SK-N-SH (cell line): ENCODE results near the gene GSTO1. TPM values are rescaled to one million over a fixed set of nuclear protein-coding genes. Genes with fewer than 3 reads are reported as not detected.
A peak's percentile ranks its signal among the peaks of the same experiment; 100 is the strongest.

Experiments
- CTCF ChIA-PET: fragments of 300-600, 350-600 bp; formaldehyde crosslinking; extraction: SDS; loops from one replicate; lab custom pipeline; 2021; lab: Yijun Ruan, JAX
- POLR2A ChIA-PET: fragments of 350-600 bp; sonication (Branson Sonifier 250); formaldehyde crosslinking; extraction: SDS; loops from one replicate; lab custom pipeline; 2020; ENCODE audit warnings: antibody characterized with exemption, inconsistent platforms; lab: Yijun Ruan, JAX
- DNase-seq: peaks from one replicate; pipeline ENCODE4 v3.0.0; 2012
- H2AFZ ChIP-seq: fragments of 200-600 bp; sonication (generic); 2 replicates; pipeline ENCODE4 v1.8.1; 2016; ENCODE audit warnings: antibody characterized with exemption, mild to moderate bottlenecking, low read depth
- H3F3A ChIP-seq: fragments of 200-600 bp; sonication (generic); replicated peaks from 2 replicates; pipeline ENCODE3; 2016; ENCODE audit warnings: antibody characterized with exemption, mild to moderate bottlenecking; ENCODE audit not compliant: insufficient read depth
- H3K27ac ChIP-seq, 2 experiments: fragments of 200-500 bp in 1 of 2; fragments of 200-600 bp in 1 of 2; sonication (Bioruptor generic) in 1 of 2; sonication (generic), shearing (Covaris generic) in 1 of 2; 2 replicates each; pipeline versions ENCODE4 v1.5.1 to v1.6.1; 2014 to 2016; ENCODE audit warnings: low read depth in 2 of 2, inconsistent platforms in 1 of 2, low read length in 1 of 2, mild to moderate bottlenecking in 1 of 2, mixed read lengths in 1 of 2
- H3K27me3 ChIP-seq: fragments of 200-600 bp; sonication (generic), shearing (Covaris generic); 2 replicates; pipeline ENCODE4 v1.6.1; 2016; ENCODE audit warnings: mixed run types; ENCODE audit not compliant: insufficient read depth
- H3K36me3 ChIP-seq, 2 experiments: fragments of 200-500 bp in 1 of 2; fragments of 200-600 bp in 1 of 2; sonication (Bioruptor generic) in 1 of 2; sonication (generic) in 1 of 2; replicated peaks in 1 of 2; 2 replicates each; pipeline versions ENCODE3 to v1.5.1; 2014 to 2016; ENCODE audit warnings: low read length in 1 of 2, mild to moderate bottlenecking in 1 of 2; ENCODE audit not compliant: insufficient read depth in 2 of 2, control insufficient read depth in 1 of 2
- H3K4me1 ChIP-seq, 2 experiments: fragments of 200-500 bp in 1 of 2; fragments of 200-600 bp in 1 of 2; sonication (Bioruptor generic) in 1 of 2; sonication (generic), shearing (Covaris generic) in 1 of 2; 2 replicates each; pipeline versions ENCODE4 v1.5.1 to v1.6.1; 2014 to 2016; ENCODE audit warnings: low read depth in 1 of 2, low read length in 1 of 2, mixed run types in 1 of 2; ENCODE audit not compliant: insufficient read depth in 2 of 2, control insufficient read depth in 1 of 2
- H3K4me2 ChIP-seq: fragments of 200-600 bp; sonication (generic), shearing (Covaris generic); 2 replicates; pipeline ENCODE4 v1.6.1; 2017; ENCODE audit warnings: mixed run types
- H3K4me3 ChIP-seq, 2 experiments: fragments of 200-500 bp in 1 of 2; fragments of 200-600 bp in 1 of 2; sonication (Bioruptor generic) in 1 of 2; sonication (generic), shearing (Covaris generic) in 1 of 2; 2 replicates each; pipeline versions ENCODE4 v1.5.1 to v1.8.1; 2014 to 2016; ENCODE audit warnings: low read depth in 2 of 2, inconsistent platforms in 1 of 2, low read length in 1 of 2, mild to moderate bottlenecking in 1 of 2, mixed read lengths in 1 of 2, moderate library complexity in 1 of 2
- H3K79me2 ChIP-seq: fragments of 200-600 bp; sonication (generic); 2 replicates; pipeline ENCODE4 v1.8.1; 2017; ENCODE audit warnings: mild to moderate bottlenecking; ENCODE audit not compliant: insufficient read depth
- H3K9ac ChIP-seq: fragments of 200-600 bp; sonication (generic); 2 replicates; pipeline ENCODE4 v1.6.1; 2017; ENCODE audit warnings: mixed run types
- H3K9me2 ChIP-seq: fragments of 200-600 bp; sonication (generic); 2 replicates; pipeline ENCODE4 v1.6.1; 2017; ENCODE audit warnings: mixed run types
- H3K9me3 ChIP-seq: fragments of 200-600 bp; sonication (generic); 2 replicates; pipeline ENCODE4 v1.6.1; 2017; ENCODE audit warnings: mixed run types, mild to moderate bottlenecking, moderate library complexity
- H4K20me1 ChIP-seq: fragments of 200-600 bp; sonication (generic); 2 replicates; pipeline ENCODE4 v1.6.1; 2017; ENCODE audit warnings: mild to moderate bottlenecking, mixed run types; ENCODE audit not compliant: insufficient read depth
- FOSL2 ChIP-seq: IDR thresholded peaks from 2 replicates; pipeline ENCODE4 v1.4.0; 2012; ENCODE audit warnings: low read depth, mild to moderate bottlenecking, moderate library complexity, borderline replicate concordance
- GABPA ChIP-seq: IDR thresholded peaks from 2 replicates; pipeline ENCODE4 v1.4.0; 2012; ENCODE audit warnings: low read depth, mild to moderate bottlenecking
- IRF3 ChIP-seq: fragments of 150-350 bp; IDR thresholded peaks from 2 replicates; pipeline ENCODE4 v1.6.1; 2016; ENCODE audit warnings: mild to moderate bottlenecking, low read depth, low read length
- NRF1 ChIP-seq: IDR thresholded peaks from 2 replicates; pipeline ENCODE4 v1.6.1; 2012; ENCODE audit warnings: low read depth, mild to moderate bottlenecking, low read length
- POLR2AphosphoS5 ChIP-seq: IDR thresholded peaks from 2 replicates; pipeline ENCODE4 v1.6.1; 2012; ENCODE audit warnings: low read depth, low read length
- REST ChIP-seq: IDR thresholded peaks from 2 replicates; pipeline ENCODE4 v1.6.1; 2012; ENCODE audit warnings: mild to moderate bottlenecking, low read depth, low read length, moderate library complexity
- SMC3 ChIP-seq: IDR thresholded peaks from 2 replicates; pipeline ENCODE4 v1.6.1; 2012; ENCODE audit warnings: low read depth, low read length, improper control_type of control experiment
- YY1 ChIP-seq: IDR thresholded peaks from 2 replicates; pipeline ENCODE4 v1.4.0; 2012; ENCODE audit warnings: low read depth, mild to moderate bottlenecking
- WGBS: methylation state at CpG from one replicate; pipeline ENCODE4 v1.1.6; 2017; ENCODE audit warnings: low lambda C conversion rate; 5-methylcytosine and 5-hydroxymethylcytosine counted together
- polyA plus RNA-seq, 3 experiments: library from polyadenylated mRNA; depleted of rRNA; stranded (reverse); fragments of >200 nt; gene quantifications; 2 replicates each; pipeline ENCODE4 v1.2.3, GENCODE V29; 2012
- TF ChIP-seq, protein P1 (sequence below): fragments of 150-350 bp; IDR thresholded peaks from 2 replicates; pipeline ENCODE4 v1.6.1; 2017; ENCODE audit warnings: antibody characterized with exemption, low read length, low read depth, borderline replicate concordance

GSTO1 gene
- polyA plus RNA-seq, 1 of the 3 experiments (the other 2 are of a cell fraction): 126 TPM

GRCh38 chr10:104257235-104257634, 2.5 kb downstream of the GSTO1 start:
- TF ChIP-seq IRF3: no peak
- no peak for TF ChIP-seq POLR2AphosphoS5
- TF ChIP-seq REST: no peak
- TF ChIP-seq NRF1: no peak
- TF ChIP-seq, protein P1, sequence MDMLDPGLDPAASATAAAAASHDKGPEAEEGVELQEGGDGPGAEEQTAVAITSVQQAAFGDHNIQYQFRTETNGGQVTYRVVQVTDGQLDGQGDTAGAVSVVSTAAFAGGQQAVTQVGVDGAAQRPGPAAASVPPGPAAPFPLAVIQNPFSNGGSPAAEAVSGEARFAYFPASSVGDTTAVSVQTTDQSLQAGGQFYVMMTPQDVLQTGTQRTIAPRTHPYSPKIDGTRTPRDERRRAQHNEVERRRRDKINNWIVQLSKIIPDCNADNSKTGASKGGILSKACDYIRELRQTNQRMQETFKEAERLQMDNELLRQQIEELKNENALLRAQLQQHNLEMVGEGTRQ: no peak
- TF ChIP-seq SMC3: no peak
- TF ChIP-seq, all 33 proteins: peak for 0

GRCh38 chr10:104258209-104258608, 3.5 kb downstream of the GSTO1 start:
- H3K9me2 ChIP-seq: no peaks in the 10 kb centered on the region
- H3K9ac ChIP-seq: no peak overlapping the region
- TF ChIP-seq REST (no peak), YY1 (no peak), FOSL2 (no peak), GABPA (no peak)
- no peaks in the 10 kb centered on the region for H3K9me3 ChIP-seq
- peaks cover 50% of the 10 kb centered on the region for H3F3A ChIP-seq
- H3K27ac ChIP-seq: peak overlapping the region in 1 of 2 experiments; percentile 93; a peak in 1 of 4 replicates
- H3K79me2 ChIP-seq: peaks cover 80% of the 10 kb centered on the region
- no peak for DNase-seq
- H3K36me3 ChIP-seq: peaks cover 53 to 58% of the 10 kb centered on the region in 2 experiments
- WGBS: 90% methylated on average over 3 of the region's 3 CpGs
- H3K4me2 ChIP-seq: no peak overlapping the region
- CTCF ChIA-PET: interaction anchor here (0.6 to 3.2 kb wide), 4 partner anchors 9 to 370 kb away, joined by 4 to 13 read pairs (median 4); no protein-coding TSS in a partner anchor
- H3K4me1 ChIP-seq: peaks cover 14 to 39% of the 10 kb centered on the region in 2 experiments
- H3K27me3 ChIP-seq: no peaks in the 10 kb centered on the region
- H2AFZ ChIP-seq: no peak overlapping the region
- H3K4me3 ChIP-seq: no peak overlapping the region
- POLR2A ChIA-PET: interaction anchor here (1.3 kb wide), 1 partner anchor 11 kb away, joined by 4 read pairs; the partner anchor contains the start of gene GSTO2
- peaks cover 17% of the 10 kb centered on the region for H4K20me1 ChIP-seq

More at GRCh38 chr10:104257235-104257634, 2.5 kb downstream of the GSTO1 start:
- 90% methylated on average over 5 of the region's 5 CpGs for WGBS
- Histone ChIP-seq H3K27me3 (no peaks in the 10 kb centered on the region), H3K9ac (no peak overlapping the region), H4K20me1 (peaks cover 17% of the 10 kb centered on the region), H3K79me2 (peaks cover 70% of the 10 kb centered on the region), H3K4me1 (peaks cover 14 to 39% of the 10 kb centered on the region in 2 experiments), H3F3A (peaks cover 50% of the 10 kb centered on the region), H3K36me3 (peaks cover 46 to 49% of the 10 kb centered on the region in 2 experiments), H2AFZ (no peak overlapping the region), H3K4me3 (no peak overlapping the region; a peak in 1 of 4 replicates), H3K4me2 (peak overlapping the region; percentile 83), H3K9me2 (no peaks in the 10 kb centered on the region), H3K9me3 (no peaks in the 10 kb centered on the region), H3K27ac (peak overlapping the region in 1 of 2 experiments; percentile 93; a peak in 1 of 4 replicates)
- ChIA-PET CTCF (interaction anchor here (0.9 to 4.9 kb wide), 4 partner anchors 10 to 117 kb away, joined by 3 to 28 read pairs (median 9); no protein-coding TSS in a partner anchor), POLR2A (interaction anchor here (0.6 to 1.3 kb wide), 2 partner anchors 12 to 28 kb away, joined by 3 to 4 read pairs; partner anchors contain the start of gene GSTO2)
- DNase-seq: no peak
